Mononuclear cell (primary cell): Measurements from ENCODE around the gene MUC4. TPM values are rescaled to one million over a fixed set of nuclear protein-coding genes. Genes with fewer than 3 reads are reported as not detected.
"Not testable (repeated sequence)": the region's sequence is repeated elsewhere in the genome, so short reads cannot be mapped to it uniquely, and the experiment has no call there.

Experiments
- H3K27me3 ChIP-seq: 2 replicates; pipeline ENCODE4 v1.6.0; 2011; ENCODE audit warnings: low read length, control low read depth; ENCODE audit not compliant: insufficient read depth
- H3K4me1 ChIP-seq: 2 replicates; pipeline ENCODE4 v1.5.1; 2011; ENCODE audit warnings: mild to moderate bottlenecking, low read length, control low read depth; ENCODE audit not compliant: insufficient read depth
- H3K4me3 ChIP-seq: 2 replicates; pipeline ENCODE4 v1.5.1; 2011; ENCODE audit warnings: mild to moderate bottlenecking, low read length, moderate library complexity
- H3K9me3 ChIP-seq: 2 replicates; pipeline ENCODE4 v1.5.1; 2011; ENCODE audit warnings: low read depth, mild to moderate bottlenecking, control low read depth, low read length
- total RNA-seq: library from RNA; depleted of rRNA; stranded (reverse); fragments of >200 nt; gene quantifications from one replicate; pipeline ENCODE4 v1.2.3, GENCODE V29; 2012

MUC4 gene
- total RNA-seq, 1 donor, result under 0.01 TPM

DNA sequence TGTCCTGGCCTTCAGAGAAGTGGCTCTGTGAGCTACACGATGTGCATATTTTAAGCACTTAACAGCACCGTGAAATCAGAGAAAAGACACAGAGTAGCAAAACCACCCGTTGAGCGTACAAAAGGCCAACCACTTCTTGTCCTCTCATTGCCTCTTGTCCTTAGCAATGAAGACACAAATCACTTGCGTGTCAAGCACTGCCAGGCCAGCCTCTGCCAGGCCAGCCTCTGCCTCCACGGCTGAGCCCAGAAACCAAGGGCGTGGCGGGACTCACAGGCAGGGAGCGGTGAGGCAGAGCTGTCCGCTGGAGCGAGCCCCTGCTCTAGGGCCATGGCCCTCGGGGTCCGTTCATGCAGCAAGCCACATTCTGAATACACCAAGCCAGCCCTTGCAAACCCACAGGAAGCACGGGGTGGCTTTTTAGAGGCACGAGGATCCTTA, 4.0 kb downstream of the MUC4 start:
- Histone ChIP-seq H3K9me3 (no peaks in the 10 kb centered on the region), H3K4me1 (peaks cover 30% of the 10 kb centered on the region), H3K4me3 (no peak overlapping the region), H3K27me3 (no peaks in the 10 kb centered on the region)

DNA sequence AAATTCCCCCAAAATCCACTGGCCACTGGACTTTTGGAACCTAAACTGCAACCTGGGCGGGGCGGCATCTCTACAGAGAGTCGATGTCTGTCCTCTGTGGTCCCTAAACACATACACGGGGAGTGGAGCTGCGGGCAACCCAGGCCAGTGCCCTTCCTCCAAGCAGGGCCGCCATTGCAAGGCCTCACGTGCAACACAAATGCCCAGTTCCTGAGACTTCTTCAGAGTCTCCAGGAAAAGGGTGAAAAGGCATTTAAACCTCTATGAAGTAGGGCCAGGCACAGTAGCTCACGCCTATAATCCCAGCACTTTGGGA, 4.9 kb downstream of the MUC4 start:
- no peaks in the 10 kb centered on the region for H3K9me3 ChIP-seq
- peaks cover 38% of the 10 kb centered on the region for H3K4me1 ChIP-seq
- no peaks in the 10 kb centered on the region for H3K27me3 ChIP-seq
- no peak overlapping the region for H3K4me3 ChIP-seq

DNA sequence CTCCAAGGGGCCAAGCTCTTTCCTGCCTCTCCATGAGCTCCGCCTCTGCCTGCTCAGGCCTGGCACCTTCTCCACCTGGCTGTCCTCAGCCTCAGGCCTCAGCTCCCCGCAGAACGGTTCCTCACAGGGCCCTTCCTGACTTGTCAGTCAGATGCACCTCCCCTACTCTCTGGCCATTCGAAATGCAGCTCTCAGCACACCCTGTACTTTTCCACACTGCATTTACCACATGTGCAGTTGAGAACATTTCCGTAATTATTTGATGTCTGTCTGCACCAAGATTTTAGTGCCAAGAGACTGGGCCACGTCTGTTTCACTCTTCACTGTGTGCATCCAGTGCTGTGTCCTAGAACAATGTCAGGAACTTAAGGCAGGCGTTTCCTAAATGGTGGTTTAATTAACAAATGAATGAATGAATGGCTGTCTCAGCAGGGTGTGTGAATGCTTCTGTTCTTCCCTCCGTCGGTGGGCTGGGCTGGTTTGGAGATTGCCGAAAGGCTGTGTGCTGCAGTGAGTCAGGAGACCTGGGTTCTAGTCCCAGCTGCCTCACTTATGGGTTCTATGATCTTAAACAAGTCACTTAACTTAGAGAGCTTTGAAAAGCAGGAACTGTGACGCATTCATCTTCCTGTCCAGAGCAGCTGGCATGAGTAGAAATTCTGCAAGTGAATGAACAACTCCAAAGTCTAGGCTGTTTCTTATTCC, 5.4 kb downstream of the MUC4 start:
- Histone ChIP-seq H3K9me3 (no peaks in the 10 kb centered on the region), H3K4me3 (no peak overlapping the region), H3K27me3 (no peaks in the 10 kb centered on the region), H3K4me1 (peaks cover 44% of the 10 kb centered on the region)

DNA sequence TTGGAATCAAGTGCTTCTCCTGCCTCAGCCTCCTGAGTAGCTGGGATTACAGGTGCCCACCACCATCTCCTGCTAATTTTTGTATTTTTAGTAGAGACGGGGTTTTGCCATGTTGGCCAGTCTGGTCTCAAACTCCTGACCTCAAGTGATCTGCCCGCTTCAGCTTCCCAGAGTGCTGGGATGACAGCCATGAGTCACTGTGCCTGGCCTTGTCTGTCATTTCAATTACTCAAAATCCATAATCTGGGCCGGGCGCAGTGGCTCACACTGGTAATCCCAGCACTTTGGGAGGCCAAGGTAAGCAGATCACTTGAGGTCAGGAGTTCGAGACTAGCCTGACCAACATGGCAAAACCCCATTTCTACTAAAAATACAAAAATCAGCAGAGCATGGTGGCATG, 6.1 kb downstream of the MUC4 start:
- H3K27me3 ChIP-seq, H3K4me3 ChIP-seq, H3K9me3 ChIP-seq: not testable (repeated sequence)
- peaks cover 44% of the 10 kb centered on the region for H3K4me1 ChIP-seq

DNA sequence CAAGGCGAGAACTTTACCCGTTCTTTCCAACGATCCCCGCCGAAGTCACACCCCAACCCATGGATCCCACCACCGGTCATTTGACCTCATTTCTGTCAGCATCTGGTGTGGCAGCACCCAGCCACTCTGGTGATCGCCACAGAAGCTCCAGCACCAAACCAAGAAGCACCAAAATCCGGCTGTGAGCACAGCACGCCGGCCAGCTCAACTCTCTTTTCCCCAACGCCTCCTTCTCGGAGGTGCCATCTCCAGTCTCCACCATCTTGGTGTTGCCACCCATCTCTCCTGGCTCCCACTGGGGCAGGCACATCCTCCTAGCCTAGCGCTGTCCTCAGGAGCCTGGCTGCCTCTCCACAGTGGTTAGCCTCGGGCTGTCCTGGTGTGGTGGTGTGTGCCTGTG, 6.5 kb downstream of the MUC4 start:
- Histone ChIP-seq H3K4me3 (no peak overlapping the region), H3K27me3 (no peaks in the 10 kb centered on the region), H3K9me3 (no peaks in the 10 kb centered on the region)

DNA sequence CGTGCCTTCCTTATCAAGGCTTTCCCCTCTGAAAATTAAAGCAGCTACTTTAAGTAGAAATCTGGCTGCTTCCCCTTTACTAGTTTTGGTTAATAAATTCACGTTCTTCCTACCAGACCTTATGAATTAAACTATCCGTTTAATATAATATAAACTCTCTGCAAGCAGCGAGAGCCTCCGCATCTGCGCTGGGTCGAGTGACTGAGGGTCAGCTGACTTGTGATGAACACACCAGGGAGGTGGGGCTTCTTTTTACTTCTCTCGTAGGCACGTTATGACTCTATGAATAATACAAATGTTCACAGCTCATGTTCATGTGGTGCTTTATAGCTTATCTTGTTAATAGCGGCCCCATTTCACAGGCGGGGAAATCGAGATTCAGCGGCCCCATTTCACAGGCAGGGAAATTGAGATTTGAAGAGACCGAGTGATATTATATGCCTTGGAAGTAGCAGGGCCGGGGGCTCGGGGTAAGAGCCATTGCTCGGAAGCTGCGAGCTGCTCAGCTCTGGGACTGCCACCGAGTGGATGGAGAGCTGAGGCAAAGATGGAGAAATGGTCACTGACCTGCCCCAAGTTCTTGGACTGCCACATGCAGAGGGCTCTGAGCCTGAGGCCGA, 8.3 kb downstream of the MUC4 start:
- Histone ChIP-seq H3K4me1 (peaks cover 44% of the 10 kb centered on the region), H3K4me3 (no peak overlapping the region), H3K27me3 (no peaks in the 10 kb centered on the region), H3K9me3 (no peaks in the 10 kb centered on the region)

More for the DNA sequence above, 6.5 kb downstream of the MUC4 start:
- H3K4me1 ChIP-seq, result peaks cover 44% of the 10 kb centered on the region

DNA sequence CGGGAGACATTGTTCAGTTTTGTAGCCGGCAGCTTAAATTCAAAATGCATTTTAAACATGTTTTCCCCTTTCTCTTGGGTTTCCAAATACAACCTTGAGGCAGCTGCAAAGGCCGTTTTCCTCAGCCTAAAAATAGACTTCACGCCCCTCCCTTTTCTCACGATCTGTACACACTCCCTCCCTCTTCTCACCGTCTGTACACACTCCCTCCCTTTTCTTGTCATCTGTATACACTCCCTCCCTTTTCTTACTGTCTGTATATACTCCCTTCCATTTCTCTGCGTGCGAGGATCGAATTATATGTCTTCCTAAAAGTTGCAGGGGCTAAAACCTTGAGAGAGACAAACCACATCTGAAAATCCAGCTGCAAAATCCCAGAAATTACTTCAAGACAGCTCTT, 8.9 kb downstream of the MUC4 start:
- H3K27me3 ChIP-seq, result no peaks in the 10 kb centered on the region
- H3K4me3 ChIP-seq, result no peak overlapping the region
- no peaks in the 10 kb centered on the region for H3K9me3 ChIP-seq
- H3K4me1 ChIP-seq, result peaks cover 44% of the 10 kb centered on the region

DNA sequence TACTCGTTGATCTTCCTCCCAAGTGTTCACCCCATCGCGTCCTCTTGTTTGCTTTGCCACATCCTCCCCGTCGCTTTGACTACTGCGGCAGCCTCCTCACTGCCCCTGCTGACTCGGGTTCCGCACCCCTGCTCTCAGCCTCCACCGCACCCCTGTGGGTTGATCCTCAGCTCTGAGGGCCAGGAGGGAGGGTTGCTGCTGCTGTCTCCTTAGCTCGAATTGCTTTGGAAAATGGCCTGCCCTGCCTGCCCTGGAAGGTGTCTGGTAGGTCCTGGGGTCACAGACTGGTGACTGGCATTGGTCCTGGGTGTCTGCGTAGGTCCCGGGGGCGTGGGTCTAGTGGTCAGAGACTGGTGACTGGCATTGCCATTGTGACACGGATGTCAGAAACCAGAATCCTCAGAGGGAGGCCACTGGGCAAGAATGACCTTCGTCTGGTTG, 9.4 kb downstream of the MUC4 start:
- Histone ChIP-seq H3K4me1 (peaks cover 44% of the 10 kb centered on the region), H3K27me3 (no peaks in the 10 kb centered on the region), H3K9me3 (no peaks in the 10 kb centered on the region), H3K4me3 (no peak overlapping the region)

DNA sequence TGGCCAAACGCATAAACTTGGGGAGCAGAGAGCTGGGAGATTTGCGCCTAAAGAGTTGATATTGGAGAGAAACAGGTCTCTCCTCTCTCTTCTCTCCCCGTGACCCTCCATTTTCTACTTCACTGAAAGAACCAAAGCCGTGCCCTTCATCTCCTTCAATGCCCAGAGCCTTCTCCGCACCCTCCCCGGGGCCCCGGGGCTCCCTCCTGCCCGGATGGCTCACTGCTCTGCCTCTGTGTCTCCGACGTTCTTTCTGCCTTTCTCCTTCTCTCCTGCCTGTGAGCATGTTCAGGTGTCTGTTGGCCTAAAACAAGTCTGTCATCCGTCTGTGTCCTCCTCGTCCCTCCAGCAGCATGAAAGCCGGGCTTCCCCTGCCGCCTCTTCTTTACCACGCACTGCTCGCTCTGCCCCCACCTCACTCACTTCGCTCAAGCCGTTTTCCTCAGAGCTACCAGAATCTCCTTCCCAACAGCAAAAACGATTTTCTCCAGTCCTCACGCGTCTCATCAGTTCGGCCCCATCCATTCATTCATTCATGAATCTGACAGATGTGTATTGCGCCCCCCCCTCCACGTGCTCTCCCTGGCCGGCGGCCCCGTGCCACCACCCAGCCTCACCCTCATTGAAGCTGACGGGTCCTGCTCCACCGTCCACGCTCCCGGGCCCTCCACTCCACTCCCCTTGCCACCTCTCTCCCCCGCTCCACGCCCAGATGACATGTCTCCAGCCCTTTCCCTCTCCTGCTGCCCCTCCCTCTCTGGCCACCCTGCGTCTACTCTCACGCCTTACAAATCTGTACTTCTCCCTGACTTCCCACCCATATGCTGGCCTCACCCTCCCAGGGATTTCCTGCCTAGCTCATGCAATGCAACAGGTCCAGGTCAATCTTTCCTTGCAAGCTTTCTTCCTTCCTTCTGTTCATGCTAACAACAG, 10.2 kb downstream of the MUC4 start:
- Histone ChIP-seq H3K27me3 (no peaks in the 10 kb centered on the region), H3K4me1 (peaks cover 42% of the 10 kb centered on the region), H3K4me3 (no peak overlapping the region), H3K9me3 (no peaks in the 10 kb centered on the region)

DNA sequence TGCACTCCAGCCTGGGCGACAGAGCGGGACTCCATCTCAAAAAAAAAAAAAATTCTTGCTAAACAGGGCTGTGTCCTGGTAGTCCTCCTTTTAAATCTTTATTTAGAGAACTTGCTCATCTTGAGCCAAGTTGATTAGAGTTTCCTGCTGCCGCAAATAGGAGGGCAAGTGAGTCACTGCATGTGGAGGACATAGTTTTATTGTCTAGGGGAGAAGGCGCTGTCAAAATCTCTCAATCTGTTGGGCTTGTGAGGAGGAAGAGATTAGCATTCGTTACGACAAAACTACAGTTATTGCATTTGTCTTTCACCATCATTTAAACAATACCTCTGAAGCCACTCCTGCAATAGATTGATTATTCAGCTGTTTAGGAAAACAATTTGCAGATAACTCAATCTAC, 11.5 kb downstream of the MUC4 start:
- Histone ChIP-seq H3K27me3 (no peaks in the 10 kb centered on the region), H3K4me3 (no peak overlapping the region), H3K4me1 (peaks cover 36% of the 10 kb centered on the region), H3K9me3 (no peaks in the 10 kb centered on the region)

DNA sequence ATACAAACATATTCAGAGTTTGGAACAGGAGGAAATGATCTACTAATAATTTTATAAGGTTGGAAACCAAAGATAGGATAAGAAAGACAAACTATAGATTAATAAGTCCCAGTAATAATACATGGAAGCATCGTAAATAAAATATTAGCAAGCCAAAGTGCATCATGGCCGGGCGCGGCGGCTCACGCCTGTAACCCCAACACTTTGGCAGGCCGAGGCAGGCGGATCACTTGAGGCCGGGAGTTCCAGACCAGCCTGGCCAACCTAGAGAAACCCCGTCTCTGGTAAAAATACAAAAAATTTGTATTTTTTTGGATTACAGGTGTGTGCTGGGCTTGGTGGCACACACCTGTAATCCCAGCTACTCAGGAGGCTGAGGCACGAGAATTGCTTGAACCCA, 14.9 kb downstream of the MUC4 start:
- H3K4me3 ChIP-seq, result no peak overlapping the region
- H3K9me3 ChIP-seq, result no peaks in the 10 kb centered on the region
- peaks cover 5% of the 10 kb centered on the region for H3K4me1 ChIP-seq
- H3K27me3 ChIP-seq, result no peaks in the 10 kb centered on the region

DNA sequence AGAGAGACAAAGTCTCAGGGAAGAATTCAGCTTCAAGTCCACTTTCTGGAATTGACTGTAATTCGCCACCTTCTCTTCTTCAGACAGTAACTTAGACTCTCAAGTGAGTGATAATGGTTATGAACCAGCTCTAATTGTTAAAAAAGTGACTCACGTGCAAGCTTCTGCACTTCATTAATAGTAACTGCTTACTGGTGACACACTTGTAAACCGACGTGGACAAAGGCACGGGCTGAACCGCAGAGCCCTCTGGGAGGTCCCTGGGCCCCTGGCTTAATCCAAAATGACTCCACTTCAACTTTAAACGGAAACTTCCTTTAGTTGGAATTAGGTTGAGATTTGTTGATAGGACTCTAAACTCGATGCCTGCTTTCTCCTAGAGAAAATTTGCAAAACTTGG, 17.0 kb downstream of the MUC4 start:
- no peak overlapping the region for H3K4me3 ChIP-seq
- no peaks in the 10 kb centered on the region for H3K9me3 ChIP-seq
- no peaks in the 10 kb centered on the region for H3K27me3 ChIP-seq

DNA sequence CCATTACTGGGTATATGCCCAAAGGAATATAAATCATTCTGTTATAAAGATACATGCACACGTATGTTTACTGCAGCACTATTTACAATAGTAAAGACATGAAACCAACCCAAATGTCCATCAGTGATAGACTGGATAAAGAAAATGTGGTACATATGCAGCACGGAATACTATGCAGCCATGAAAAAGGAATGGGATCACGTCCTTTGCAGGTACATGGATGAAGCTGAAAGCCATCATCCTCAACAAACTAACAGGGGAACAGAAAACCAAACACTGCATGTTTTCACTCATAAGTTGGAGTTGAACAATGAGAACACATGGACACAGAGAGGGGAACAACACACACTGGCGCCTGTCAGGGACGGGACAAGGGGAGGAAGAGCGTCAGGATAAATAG, 19.1 kb downstream of the MUC4 start:
- H3K27me3 ChIP-seq, H3K9me3 ChIP-seq: not testable (repeated sequence)
- peaks cover 13% of the 10 kb centered on the region for H3K4me1 ChIP-seq

More for the DNA sequence above, 17.0 kb downstream of the MUC4 start:
- no peaks in the 10 kb centered on the region for H3K4me1 ChIP-seq

DNA sequence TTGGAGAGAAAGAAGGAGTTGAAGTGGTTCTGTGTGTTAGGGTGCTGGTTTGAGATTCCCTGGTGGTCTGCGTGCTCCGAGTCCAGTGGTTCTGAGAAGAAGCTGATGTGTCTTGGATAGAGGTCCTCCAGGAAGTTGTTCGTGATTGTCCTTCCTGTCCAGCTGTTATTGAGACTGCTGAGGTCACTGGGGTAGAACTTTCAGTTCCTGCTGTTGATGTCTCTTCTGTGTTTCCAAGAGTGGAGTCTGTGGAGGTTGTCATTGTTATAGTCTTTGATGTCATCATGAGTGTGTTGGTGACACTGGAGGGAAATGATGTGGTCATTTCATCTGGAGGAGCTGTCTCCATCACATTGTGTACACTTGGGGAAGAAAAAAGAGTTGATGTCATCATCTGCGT, 20.8 kb downstream of the MUC4 start:
- Histone ChIP-seq H3K9me3 (no peaks in the 10 kb centered on the region), H3K4me1 (peaks cover 13% of the 10 kb centered on the region), H3K4me3 (no peak overlapping the region), H3K27me3 (no peaks in the 10 kb centered on the region)

More for the DNA sequence above, 19.1 kb downstream of the MUC4 start:
- not testable (repeated sequence) for H3K4me3 ChIP-seq
